ENCODE data around the gene DNAH7. TPM values are rescaled to one million over a fixed set of nuclear protein-coding genes. Genes with fewer than 3 reads are reported as not detected.

The DNAH7 gene
- total RNA-seq, 6 donors from 2014 or later, result 1.6 to 33.5 (median 7.8) TPM

GRCh38 chr2:195808189-195808588 lies 260.4 kb downstream of the DNAH7 start:
- Histone ChIP-seq H3K27me3 (no peaks in the 10 kb centered on the region), H3K4me1 (no peaks in the 10 kb centered on the region), H3K9me3 (no peaks in the 10 kb centered on the region), H3K27ac (no peak overlapping the region), H3K36me3 (no peaks in the 10 kb centered on the region), H3K4me3 (no peak overlapping the region)
- no peak for DNase-seq
- ATAC-seq (ENCODE audit: low FRiP score in 2 of 2), result no peak
- TF ChIP-seq CTCF (IDR thresholded peaks at IDR 0.05) (no peak), EP300 (IDR thresholded peaks at IDR 0.05) (no peak), POLR2A (IDR thresholded peaks at IDR 0.05) (no peak), POLR2AphosphoS5 (IDR thresholded peaks at IDR 0.05) (no peak)
- 59 to 82% methylated on average over 1 of the region's 1 CpG for WGBS, 2 donors

- H3K4me1 ChIP-seq, result no peaks in the 10 kb centered on the region
- DNase-seq (no peak), ATAC-seq (ENCODE audit: low FRiP score in 2 of 2) (no peak)
- 94 to 100% methylated on average over 1 of the region's 1 CpG for WGBS, 2 donors
- no peak overlapping the region for H3K4me3 ChIP-seq
- no peaks in the 10 kb centered on the region for H3K9me3 ChIP-seq
- H3K36me3 ChIP-seq, result no peaks in the 10 kb centered on the region
- no peak overlapping the region for H3K27ac ChIP-seq
- TF ChIP-seq POLR2A (IDR thresholded peaks at IDR 0.05) (no peak), EP300 (IDR thresholded peaks at IDR 0.05) (no peak), POLR2AphosphoS5 (IDR thresholded peaks at IDR 0.05) (no peak), CTCF (IDR thresholded peaks at IDR 0.05) (no peak)
- no peaks in the 10 kb centered on the region for H3K27me3 ChIP-seq
These were observed 263.2 kb downstream of the DNAH7 start for GRCh38 chr2:195805283-195805976.

GRCh38 chr2:195795879-195796278 lies 272.8 kb downstream of the DNAH7 start:
- DNase-seq (no peak), ATAC-seq (ENCODE audit: low FRiP score in 2 of 2) (no peak)
- H3K27ac ChIP-seq, result no peak overlapping the region
- TF ChIP-seq CTCF (IDR thresholded peaks at IDR 0.05) (no peak), POLR2A (IDR thresholded peaks at IDR 0.05) (no peak), POLR2AphosphoS5 (IDR thresholded peaks at IDR 0.05) (no peak), EP300 (IDR thresholded peaks at IDR 0.05) (no peak)
- no peak overlapping the region for H3K4me3 ChIP-seq
- H3K9me3 ChIP-seq, result no peaks in the 10 kb centered on the region
- WGBS, 2 donors, result 58 to 61% methylated on average over 1 of the region's 1 CpG
- no peaks in the 10 kb centered on the region for H3K27me3 ChIP-seq
- H3K36me3 ChIP-seq, result no peaks in the 10 kb centered on the region
- no peaks in the 10 kb centered on the region for H3K4me1 ChIP-seq

- H3K27me3 ChIP-seq, result no peaks in the 10 kb centered on the region
- TF ChIP-seq POLR2AphosphoS5 (IDR thresholded peaks at IDR 0.05) (no peak), CTCF (IDR thresholded peaks at IDR 0.05) (no peak), POLR2A (IDR thresholded peaks at IDR 0.05) (no peak), EP300 (IDR thresholded peaks at IDR 0.05) (no peak)
- DNase-seq (no peak), ATAC-seq (ENCODE audit: low FRiP score in 2 of 2) (no peak)
- H3K27ac ChIP-seq, result no peak overlapping the region
- no peaks in the 10 kb centered on the region for H3K36me3 ChIP-seq
- H3K4me1 ChIP-seq, result no peaks in the 10 kb centered on the region
- 74 to 81% methylated on average over 2 of the region's 2 CpGs for WGBS, 2 donors
- H3K4me3 ChIP-seq, result no peak overlapping the region
- no peaks in the 10 kb centered on the region for H3K9me3 ChIP-seq
These were observed 274.8 kb downstream of the DNAH7 start for GRCh38 chr2:195793881-195794280.

- ATAC-seq (ENCODE audit: low FRiP score in 2 of 2) (no peak), DNase-seq (no peak)
- 92 to 93% methylated on average over 2 of the region's 2 CpGs for WGBS, 2 donors
- no peaks in the 10 kb centered on the region for H3K4me1 ChIP-seq
- no peak overlapping the region for H3K27ac ChIP-seq
- no peaks in the 10 kb centered on the region for H3K36me3 ChIP-seq
- no peak overlapping the region for H3K4me3 ChIP-seq
- H3K27me3 ChIP-seq, result no peaks in the 10 kb centered on the region
- TF ChIP-seq POLR2A (IDR thresholded peaks at IDR 0.05), result no peak
- TF ChIP-seq POLR2AphosphoS5 (IDR thresholded peaks at IDR 0.05), result no peak
- TF ChIP-seq EP300 (IDR thresholded peaks at IDR 0.05), result no peak
- no peak for TF ChIP-seq CTCF (IDR thresholded peaks at IDR 0.05)
- H3K9me3 ChIP-seq, result no peaks in the 10 kb centered on the region
These were observed 286.5 kb downstream of the DNAH7 start for GRCh38 chr2:195782156-195782555.
